ENCODE measurements around the gene CBFA2T3. TPM values are rescaled to one million over a fixed set of nuclear protein-coding genes. Genes with fewer than 3 reads are reported as not detected.

CBFA2T3 gene
- total and polyA plus RNA-seq, 2 of the 8 experiments (the other 6 are each of a cell fraction or from before 2014, with no cell fraction given): 0.51 to 1.3 TPM

DNA sequence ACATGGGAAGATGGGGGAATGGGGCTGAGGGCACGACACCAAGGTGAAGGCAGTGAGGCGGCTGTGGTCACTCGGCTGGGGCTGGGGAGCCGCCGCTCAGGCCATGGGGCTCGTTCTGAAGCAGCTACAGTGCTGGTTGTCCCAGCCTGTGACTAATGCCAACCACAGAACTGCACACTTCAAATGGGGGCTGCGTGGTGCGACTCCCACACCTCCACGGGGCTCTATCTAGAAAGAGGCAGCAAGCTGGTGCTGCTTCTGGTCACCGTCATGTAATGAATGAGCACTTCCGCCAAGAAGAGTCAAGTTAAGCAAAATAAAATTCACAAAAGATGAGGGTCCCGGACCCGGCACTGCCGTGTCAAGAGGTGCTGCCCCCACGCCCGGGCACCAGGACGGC, 140.2 kb downstream of the CBFA2T3 start (continued):
- TF ChIP-seq SIX5 (IDR thresholded peaks at IDR 0.05; ENCODE audit: low read depth, low read length) (no peak), RFX5 (IDR thresholded peaks at IDR 0.05; ENCODE audit: borderline replicate concordance, low read depth, low read length) (no peak), CBX5 (IDR thresholded peaks at IDR 0.05; ENCODE audit: low read depth, low read length) (no peak)
- TF ChIP-seq, protein P1, sequence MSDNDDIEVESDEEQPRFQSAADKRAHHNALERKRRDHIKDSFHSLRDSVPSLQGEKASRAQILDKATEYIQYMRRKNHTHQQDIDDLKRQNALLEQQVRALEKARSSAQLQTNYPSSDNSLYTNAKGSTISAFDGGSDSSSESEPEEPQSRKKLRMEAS (IDR thresholded peaks at IDR 0.05): no peak
